GM21786 (cell line): ENCODE measurements around the gene ANAPC16.
"Not testable (repeated sequence)": the region's sequence is repeated elsewhere in the genome, so short reads cannot be mapped to it uniquely, and the experiment has no call there.

Source experiments
- ATAC-seq: cut with Tn5 transposase; IDR thresholded peaks from one replicate; pipeline ENCODE4 v1.9.1; 2021; ENCODE audit not compliant: unreplicated experiment

The ANAPC16 gene

GRCh38 chr10:72261784-72262404 lies 46.1 kb downstream of the ANAPC16 start:
- ATAC-seq: no peak

GRCh38 chr10:72263613-72264241 lies 47.9 kb downstream of the ANAPC16 start:
- ATAC-seq: no peak

- no peak for ATAC-seq
These were observed 48.7 kb downstream of the ANAPC16 start for GRCh38 chr10:72264536-72264935.

GRCh38 chr10:72265508-72265907 lies 49.7 kb downstream of the ANAPC16 start:
- no peak for ATAC-seq

- no peak for ATAC-seq
These were observed 50.4 kb downstream of the ANAPC16 start for GRCh38 chr10:72265990-72266865.

GRCh38 chr10:72267381-72267780 lies 51.6 kb downstream of the ANAPC16 start:
- no peak for ATAC-seq

GRCh38 chr10:72267819-72268399 lies 52.1 kb downstream of the ANAPC16 start:
- no peak for ATAC-seq

GRCh38 chr10:72268475-72269200 lies 52.8 kb downstream of the ANAPC16 start:
- ATAC-seq: not testable (repeated sequence)

GRCh38 chr10:72270607-72271281 lies 54.9 kb downstream of the ANAPC16 start:
- no peak for ATAC-seq

GRCh38 chr10:72272689-72273409 lies 57.0 kb downstream of the ANAPC16 start:
- peak; percentile 21 for ATAC-seq

- ATAC-seq: peak; percentile 73
These were observed 57.8 kb downstream of the ANAPC16 start, which contains the start of gene DDIT4 for GRCh38 chr10:72273410-72274212. Gene DDIT4, plus strand, starts transcription at chr10:72273924. Its CDS starts 293 bp downstream, at chr10:72274217.

- no peak for ATAC-seq
These were observed 58.5 kb downstream of the ANAPC16 start for GRCh38 chr10:72274213-72274729.

- no peak for ATAC-seq
These were observed 59.0 kb downstream of the ANAPC16 start for GRCh38 chr10:72274730-72275350.

GRCh38 chr10:72275351-72276012 lies 59.7 kb downstream of the ANAPC16 start:
- ATAC-seq: no peak

GRCh38 chr10:72276013-72276387 lies 60.2 kb downstream of the ANAPC16 start:
- ATAC-seq: no peak

- ATAC-seq: no peak
These were observed 60.9 kb downstream of the ANAPC16 start for GRCh38 chr10:72276421-72277339.
